Activated T-helper 1 cell treated with Interleukin-2 at 50 U/mL for 16 hours (primary cell): ENCODE results near the gene SYNGR4.
"Not testable (repeated sequence)": the region's sequence is repeated elsewhere in the genome, so short reads cannot be mapped to it uniquely, and the experiment has no call there.

Experiments
- DNase-seq: peaks from one replicate; pipeline ENCODE4 v3.0.0-alpha.2; 2020; ENCODE audit warnings: low read depth

Gene SYNGR4

GRCh38 chr19:48371367-48371766 is 7.2 kb downstream of the SYNGR4 start:
- DNase-seq = no peak

GRCh38 chr19:48371771-48372170 is 7.6 kb downstream of the SYNGR4 start:
- not testable (repeated sequence) for DNase-seq

- DNase-seq = no peak
Observed at GRCh38 chr19:48372904-48373303, 8.7 kb downstream of the SYNGR4 start.

- DNase-seq = no peak
Observed at GRCh38 chr19:48373567-48373966, 9.4 kb downstream of the SYNGR4 start.

GRCh38 chr19:48378194-48378570 is 14.0 kb downstream of the SYNGR4 start:
- no peak for DNase-seq

- no peak for DNase-seq
Observed at GRCh38 chr19:48379058-48379457, 14.9 kb downstream of the SYNGR4 start.

GRCh38 chr19:48381178-48381950 is 17.2 kb downstream of the SYNGR4 start:
- DNase-seq = no peak

GRCh38 chr19:48382286-48382685 is 18.1 kb downstream of the SYNGR4 start:
- no peak for DNase-seq

GRCh38 chr19:48385461-48386087 is 21.4 kb downstream of the SYNGR4 start:
- no peak for DNase-seq

GRCh38 chr19:48386981-48387380 is 22.8 kb downstream of the SYNGR4 start:
- no peak for DNase-seq

- peak; percentile 37 for DNase-seq
Observed at GRCh38 chr19:48390188-48391099, 26.3 kb downstream of the SYNGR4 start.

GRCh38 chr19:48391100-48392005 is 27.2 kb downstream of the SYNGR4 start, which contains the start of gene KDELR1:
TSS of gene KDELR1 (minus strand) at chr19:48391551. CDS start at chr19:48391358, 193 bp downstream.
- peak; percentile 64 for DNase-seq

GRCh38 chr19:48392006-48392344 is 27.8 kb downstream of the SYNGR4 start:
- not testable (repeated sequence) for DNase-seq

GRCh38 chr19:48392860-48393558 is 28.8 kb downstream of the SYNGR4 start:
- DNase-seq = no peak

- no peak for DNase-seq
Observed at GRCh38 chr19:48393559-48394330, 29.6 kb downstream of the SYNGR4 start, which contains the start of gene GRIN2D. TSS of gene GRIN2D (plus strand) at chr19:48393668. CDS start at chr19:48398393, 4,725 bp downstream.

GRCh38 chr19:48394331-48395169 is 30.4 kb downstream of the SYNGR4 start:
- DNase-seq = no peak

- no peak for DNase-seq
Observed at GRCh38 chr19:48395170-48395455, 30.9 kb downstream of the SYNGR4 start.

GRCh38 chr19:48395499-48395898 is 31.3 kb downstream of the SYNGR4 start:
- DNase-seq = no peak
